Panc1 (cell line): ENCODE measurements around the gene DCAF8L1. TPM values are rescaled to one million over a fixed set of nuclear protein-coding genes. Genes with fewer than 3 reads are reported as not detected.
"Not testable (repeated sequence)": the region's sequence is repeated elsewhere in the genome, so short reads cannot be mapped to it uniquely, and the experiment has no call there.

ENCODE experiments used
- ATAC-seq: fragments of 200-7000 bp; cut with Tn5 transposase; 2 replicates; pipeline ENCODE4 v1.9.1; 2020; ENCODE audit warnings: mild to moderate bottlenecking, moderate library complexity
- BruUV-seq: library from RNA; stranded (reverse); fragments of 400-500 nt; replicated peaks from 2 replicates; lab custom pipeline; 2021; lab: Mats Ljungman, UMichigan
- CTCF ChIA-PET: fragments of 300-600 bp; sonication (Branson Sonifier 250); formaldehyde crosslinking; loops from one replicate; lab custom pipeline; 2022; ENCODE audit warnings: antibody characterized with exemption; lab: Charles Lee
- POLR2A ChIA-PET: fragments of 300-600 bp; sonication (Branson Sonifier 250); formaldehyde crosslinking; loops from one replicate; lab custom pipeline; 2022; ENCODE audit warnings: antibody characterized with exemption; lab: Charles Lee
- DNase-seq: peaks from one replicate; pipeline ENCODE4 v3.0.0-alpha.2; 2010; ENCODE audit warnings: low read depth, low spot score
- H3K27ac ChIP-seq: 2 replicates; pipeline ENCODE4 v1.5.1; 2011; ENCODE audit warnings: mild to moderate bottlenecking, low read length, inconsistent platforms
- H3K27me3 ChIP-seq: fragments of 200-500 bp; sonication (Bioruptor generic); 2 replicates; pipeline ENCODE4 v1.6.0; 2014; ENCODE audit warnings: low read length, inconsistent platforms; ENCODE audit not compliant: control insufficient read depth, insufficient read depth
- H3K36me3 ChIP-seq: fragments of 200-500 bp; sonication (Bioruptor generic); 2 replicates; pipeline ENCODE4 v1.5.1; 2014; ENCODE audit warnings: inconsistent platforms, mild to moderate bottlenecking, low read length, moderate library complexity; ENCODE audit not compliant: control insufficient read depth, insufficient read depth
- H3K4me1 ChIP-seq: 2 replicates; pipeline ENCODE4 v1.5.1; 2011; ENCODE audit warnings: inconsistent platforms, mild to moderate bottlenecking, low read length, moderate library complexity; ENCODE audit not compliant: control insufficient read depth, insufficient read depth
- H3K4me3 ChIP-seq, 2 experiments: 2 replicates each; pipeline ENCODE4 v1.5.1; 2011 to 2012; ENCODE audit warnings: low read depth in 2 of 2, low read length in 2 of 2, mild to moderate bottlenecking in 2 of 2, inconsistent platforms in 1 of 2, moderate library complexity in 1 of 2
- H3K9me3 ChIP-seq: fragments of 200-500 bp; sonication (Bioruptor generic); 2 replicates; pipeline ENCODE4 v1.5.1; 2014; ENCODE audit warnings: low read depth, mild to moderate bottlenecking, inconsistent platforms, low read length, moderate library complexity; ENCODE audit not compliant: control insufficient read depth, insufficient read depth
- CTCF ChIP-seq: fragments of 450-650 bp; IDR thresholded peaks from 2 replicates; pipeline ENCODE4 v1.5.1; 2017; ENCODE audit warnings: mild to moderate bottlenecking
- POLR2AphosphoS5 ChIP-seq: IDR thresholded peaks from 2 replicates; pipeline ENCODE4 v1.6.1; 2012; ENCODE audit warnings: mild to moderate bottlenecking, low read depth, low read length, moderate library complexity
- REST ChIP-seq, 2 experiments: IDR thresholded peaks; 2 replicates each; pipeline ENCODE4 v1.6.1; 2011 to 2012; ENCODE audit warnings: low read depth in 2 of 2, control low read depth in 1 of 2, low read length in 1 of 2, mild to moderate bottlenecking in 1 of 2, moderate library complexity in 1 of 2; ENCODE audit not compliant: insufficient read depth in 1 of 2
- SIN3A ChIP-seq: IDR thresholded peaks from 2 replicates; pipeline ENCODE4 v1.6.1; 2012; ENCODE audit warnings: low read depth, mild to moderate bottlenecking, low read length, moderate library complexity, borderline replicate concordance; ENCODE audit not compliant: insufficient read depth
- TCF7L2 ChIP-seq: IDR thresholded peaks from 2 replicates; pipeline ENCODE4 v1.6.1; 2011; ENCODE audit warnings: mild to moderate bottlenecking, low read depth, low read length, inconsistent platforms
- in situ Hi-C: cut with HindIII; loops from 2 replicates; pipeline ENCODE4 v1.10.0; 2016; ENCODE audit warnings: low sequenced_read_pairs, low pct_unique_long_range_greater_than_20kb
- intact Hi-C: fragments of 100-400 bp; cut with micrococcal nuclease; formaldehyde crosslinking; loops from one replicate; pipeline ENCODE4 v1.10.0; 2022; ENCODE audit not compliant: unreplicated experiment
- total RNA-seq: library from RNA; stranded (reverse); gene quantifications from one replicate; pipeline ENCODE4 v1.2.1, GENCODE V29; 2021; ENCODE audit not compliant: unreplicated experiment

DCAF8L1 gene
- total RNA-seq, 1 experiment from 2014 or later = not detected

DNA sequence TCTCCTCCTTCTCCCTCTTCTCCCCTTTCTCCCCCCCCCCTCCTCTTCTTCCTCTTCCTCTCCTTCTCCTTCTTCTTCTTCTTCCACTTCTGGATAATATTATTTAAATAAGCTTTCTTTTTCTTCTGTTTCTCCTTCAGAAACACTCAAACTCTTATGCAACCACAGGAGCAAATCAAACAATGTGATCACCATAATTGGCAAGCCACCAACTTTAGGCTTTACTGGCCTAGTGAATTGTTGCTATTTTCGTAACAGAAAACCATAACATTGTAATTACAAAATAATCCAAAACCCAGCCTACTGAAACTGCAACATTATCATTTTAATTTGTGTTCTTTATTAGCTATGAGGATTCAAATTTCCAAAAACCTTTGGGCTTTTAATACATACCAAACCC lies 14.3 kb downstream of the DCAF8L1 start:
- CTCF ChIA-PET = no interaction called here
- Histone ChIP-seq H3K4me1 (no peaks in the 10 kb centered on the region), H3K4me3 (no peak overlapping the region), H3K9me3 (no peaks in the 10 kb centered on the region), H3K36me3 (no peaks in the 10 kb centered on the region), H3K27ac (no peak overlapping the region), H3K27me3 (no peaks in the 10 kb centered on the region)
- DNase-seq = no peak
- no peak for TF ChIP-seq POLR2AphosphoS5
- no peak for TF ChIP-seq REST (IDR thresholded peaks at IDR 0.05; ENCODE audit: insufficient read depth in 1 of 2, low read depth in 2 of 2, low read length in 1 of 2)
- TF ChIP-seq TCF7L2 = no peak
- TF ChIP-seq CTCF = no peak
- no peak for TF ChIP-seq SIN3A
- intact Hi-C loops = no loop called here
- no peak for ATAC-seq
- POLR2A ChIA-PET = no interaction called here
- BruUV-seq = no TSS peak
- in situ Hi-C loops = no loop called here

- Histone ChIP-seq H3K4me1 (no peaks in the 10 kb centered on the region), H3K9me3 (no peaks in the 10 kb centered on the region), H3K27ac (no peak overlapping the region), H3K36me3 (no peaks in the 10 kb centered on the region), H3K4me3 (no peak overlapping the region), H3K27me3 (no peaks in the 10 kb centered on the region)
- no peak for ATAC-seq
- in situ Hi-C loops = no loop called here
- intact Hi-C loops = no loop called here
- CTCF ChIA-PET = no interaction called here
- POLR2A ChIA-PET = no interaction called here
- DNase-seq = no peak
- no TSS peak for BruUV-seq
- no peak for TF ChIP-seq CTCF
- TF ChIP-seq TCF7L2 = no peak
- TF ChIP-seq POLR2AphosphoS5 = no peak
- no peak for TF ChIP-seq REST (IDR thresholded peaks at IDR 0.05; ENCODE audit: insufficient read depth in 1 of 2, low read depth in 2 of 2, low read length in 1 of 2)
- TF ChIP-seq SIN3A = no peak
Observed at GRCh38 chrX:27966492-27966891, 14.8 kb downstream of the DCAF8L1 start.

GRCh38 chrX:27965348-27965747 lies 15.9 kb downstream of the DCAF8L1 start:
- H3K27me3 ChIP-seq, in situ Hi-C loops, ATAC-seq, H3K4me3 ChIP-seq, DNase-seq, CTCF ChIA-PET, H3K36me3 ChIP-seq, intact Hi-C loops, POLR2A ChIA-PET, H3K9me3 ChIP-seq, BruUV-seq, H3K27ac ChIP-seq, H3K4me1 ChIP-seq: not testable (repeated sequence)
